Skeletal muscle satellite cell (primary cell): Measurements from ENCODE around the gene LLPH.
A peak's percentile ranks its signal among the peaks of the same experiment; 100 is the strongest.

Experiments used
- H3K27me3 ChIP-seq: 2 replicates; pipeline ENCODE4 v1.7.0; 2013; ENCODE audit warnings: low read length; ENCODE audit not compliant: control insufficient read depth, insufficient read depth
- H3K36me3 ChIP-seq: 2 replicates; pipeline ENCODE4 v1.7.0; 2013; ENCODE audit warnings: mild to moderate bottlenecking, control low read depth, low read length; ENCODE audit not compliant: insufficient read depth
- H3K4me1 ChIP-seq: 2 replicates; pipeline ENCODE4 v1.7.0; 2013; ENCODE audit warnings: low read length; ENCODE audit not compliant: control insufficient read depth, insufficient read depth
- H3K4me2 ChIP-seq: 2 replicates; pipeline ENCODE4 v1.7.0; 2013; ENCODE audit warnings: mild to moderate bottlenecking, low read length
- H3K4me3 ChIP-seq: 2 replicates; pipeline ENCODE4 v1.7.0; 2013; ENCODE audit warnings: low read length
- H3K9ac ChIP-seq: 2 replicates; pipeline ENCODE4 v1.7.0; 2013; ENCODE audit warnings: mild to moderate bottlenecking, low read depth, low read length, moderate library complexity
- H3K9me3 ChIP-seq: replicated peaks from 2 replicates; pipeline ENCODE4 v1.7.0; 2013; ENCODE audit warnings: mild to moderate bottlenecking, control low read depth, low read length

LLPH gene

GRCh38 chr12:66162701-66163100 lies 32.2 kb upstream of the LLPH start:
- Histone ChIP-seq H3K9me3 (no peaks in the 10 kb centered on the region), H3K36me3 (peaks cover 11% of the 10 kb centered on the region), H3K9ac (no peak overlapping the region), H3K27me3 (no peaks in the 10 kb centered on the region), H3K4me3 (no peak overlapping the region), H3K4me1 (no peaks in the 10 kb centered on the region), H3K4me2 (no peak overlapping the region)

DNA sequence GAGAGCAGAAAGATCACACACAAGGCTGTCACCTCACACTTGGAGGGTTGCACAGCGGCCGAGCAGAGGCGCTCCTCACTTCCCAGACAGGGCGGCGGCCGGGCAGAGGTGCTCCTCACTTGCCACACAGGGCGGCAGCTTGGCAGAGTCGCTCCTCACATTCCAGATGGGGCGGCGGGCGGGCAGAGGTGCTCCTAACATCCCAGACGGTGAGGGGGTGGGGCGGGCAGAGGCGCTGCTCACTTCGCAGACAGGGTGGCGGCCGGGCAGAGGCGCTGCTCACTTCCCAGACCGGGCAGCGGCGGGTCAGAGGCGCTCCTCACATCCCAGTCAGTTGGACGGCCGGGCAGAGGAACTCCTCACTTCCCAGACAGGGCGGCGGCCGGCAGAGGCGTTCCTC lies 30.2 kb upstream of the LLPH start:
- peaks cover 8% of the 10 kb centered on the region for H3K36me3 ChIP-seq
- no peak overlapping the region for H3K9ac ChIP-seq
- no peak overlapping the region for H3K4me3 ChIP-seq
- no peaks in the 10 kb centered on the region for H3K27me3 ChIP-seq
- H3K9me3 ChIP-seq = no peaks in the 10 kb centered on the region
- H3K4me2 ChIP-seq = no peak overlapping the region
- no peaks in the 10 kb centered on the region for H3K4me1 ChIP-seq

- Histone ChIP-seq H3K4me2 (no peak overlapping the region), H3K36me3 (no peaks in the 10 kb centered on the region), H3K4me1 (peaks cover 8% of the 10 kb centered on the region), H3K9ac (no peak overlapping the region), H3K4me3 (no peak overlapping the region), H3K9me3 (no peaks in the 10 kb centered on the region), H3K27me3 (no peaks in the 10 kb centered on the region)
Observed at GRCh38 chr12:66159123-66159522, 28.6 kb upstream of the LLPH start.

DNA sequence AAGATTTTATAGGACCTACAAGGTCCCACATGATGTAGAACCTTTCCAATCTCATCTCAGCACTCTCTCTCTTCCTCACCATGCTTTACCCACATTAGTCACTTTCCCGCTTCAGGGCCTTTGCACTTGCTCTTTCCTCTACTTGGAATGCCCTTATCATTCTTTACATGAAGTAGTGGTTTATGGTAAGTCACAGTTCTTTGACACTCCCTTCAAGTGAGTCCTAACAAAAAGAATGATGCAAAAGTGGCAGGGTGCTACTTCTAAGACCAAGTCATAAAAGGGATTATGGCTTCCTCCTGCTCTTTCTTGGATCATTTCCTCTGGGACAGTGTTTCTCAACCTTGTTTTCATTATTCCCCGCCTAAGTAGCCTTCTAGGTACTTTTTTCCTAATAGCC lies 26.1 kb upstream of the LLPH start:
- Histone ChIP-seq H3K27me3 (no peaks in the 10 kb centered on the region), H3K4me2 (no peak overlapping the region), H3K9ac (no peak overlapping the region), H3K4me1 (peaks cover 17% of the 10 kb centered on the region), H3K4me3 (no peak overlapping the region), H3K9me3 (no peaks in the 10 kb centered on the region), H3K36me3 (no peaks in the 10 kb centered on the region)

- peaks cover 17% of the 10 kb centered on the region for H3K4me1 ChIP-seq
- no peaks in the 10 kb centered on the region for H3K27me3 ChIP-seq
- H3K36me3 ChIP-seq = peaks cover 9% of the 10 kb centered on the region
Observed at GRCh38 chr12:66154776-66155175, 24.2 kb upstream of the LLPH start.

DNA sequence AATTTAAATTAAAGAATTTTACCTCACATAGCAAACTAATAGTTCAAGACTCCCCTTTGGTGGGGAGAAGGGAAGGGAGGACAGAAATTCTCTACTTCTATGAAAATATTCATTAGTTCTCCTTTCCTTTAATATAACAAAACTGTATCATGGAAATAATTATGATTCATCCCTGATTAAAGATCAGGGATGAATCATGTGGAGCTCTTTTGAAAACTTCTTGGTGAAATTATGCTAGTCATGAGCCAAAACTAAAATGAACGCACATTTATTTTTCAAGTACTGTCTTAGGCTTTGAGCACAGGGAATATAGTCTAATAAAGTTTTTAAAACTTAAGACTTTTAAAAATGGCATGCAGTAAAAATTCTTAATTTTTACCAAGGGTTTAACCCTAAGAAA lies 22.2 kb upstream of the LLPH start:
- peak overlapping the region; percentile 28 for H3K4me2 ChIP-seq
- H3K27me3 ChIP-seq = no peaks in the 10 kb centered on the region
- H3K4me1 ChIP-seq = peaks cover 29% of the 10 kb centered on the region
- peaks cover 14% of the 10 kb centered on the region for H3K36me3 ChIP-seq
- no peak overlapping the region for H3K9ac ChIP-seq
- no peaks in the 10 kb centered on the region for H3K9me3 ChIP-seq
- H3K4me3 ChIP-seq = no peak overlapping the region

More at GRCh38 chr12:66154776-66155175, 24.2 kb upstream of the LLPH start:
- Histone ChIP-seq H3K4me3 (no peak overlapping the region), H3K9me3 (no peaks in the 10 kb centered on the region), H3K4me2 (no peak overlapping the region), H3K9ac (no peak overlapping the region)

- Histone ChIP-seq H3K4me2 (no peak overlapping the region), H3K4me3 (no peak overlapping the region), H3K4me1 (peaks cover 31% of the 10 kb centered on the region), H3K9me3 (no peaks in the 10 kb centered on the region), H3K36me3 (peaks cover 14% of the 10 kb centered on the region), H3K9ac (no peak overlapping the region), H3K27me3 (no peaks in the 10 kb centered on the region)
Observed at GRCh38 chr12:66149702-66150398, 19.3 kb upstream of the LLPH start.

DNA sequence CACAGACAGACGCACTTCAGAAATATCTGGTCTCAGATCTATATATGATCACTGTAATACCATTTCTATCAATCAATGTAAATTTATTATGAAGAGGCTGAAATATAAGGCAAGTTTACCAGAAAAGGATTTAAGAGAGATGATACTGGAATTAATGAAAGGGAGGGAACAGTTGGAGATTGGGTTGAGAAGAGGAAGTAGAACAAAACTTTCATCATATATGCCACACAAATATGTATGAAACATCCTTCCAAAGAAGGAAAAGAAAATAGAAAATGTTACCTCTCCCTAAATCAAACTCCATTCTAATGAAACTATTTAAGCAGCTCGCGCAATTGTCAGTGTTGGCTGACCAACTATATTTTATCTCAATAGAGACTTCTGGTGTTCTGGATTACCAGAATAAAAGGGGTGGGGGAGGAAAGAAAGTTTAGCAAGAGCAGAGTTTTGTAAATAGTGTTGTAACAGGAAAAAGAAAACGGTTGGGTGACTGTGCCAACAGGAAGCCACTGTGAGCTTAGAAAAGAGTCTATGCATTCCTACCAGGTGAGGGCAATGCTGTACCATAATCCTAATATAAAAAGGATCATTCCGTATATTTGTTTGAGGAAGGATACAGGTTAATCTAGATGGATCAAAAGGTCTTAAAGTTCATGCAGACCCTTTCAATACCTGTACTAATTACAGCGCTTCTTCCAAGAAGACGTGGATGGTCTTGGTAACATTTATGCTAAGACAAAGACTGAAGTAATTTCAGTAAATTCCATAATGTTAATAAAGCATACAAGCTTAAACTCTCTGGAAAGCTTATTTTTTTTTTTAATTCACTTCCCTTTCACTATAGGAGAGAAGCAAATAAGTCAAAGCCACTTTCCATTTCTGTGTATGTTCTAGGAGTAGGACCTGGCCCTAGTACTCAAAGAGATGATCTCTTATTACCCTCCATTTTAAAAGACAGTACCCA lies 14.5 kb upstream of the LLPH start:
- peaks cover 45% of the 10 kb centered on the region for H3K36me3 ChIP-seq

GRCh38 chr12:66143868-66144267 lies 13.3 kb upstream of the LLPH start:
- peaks cover 54% of the 10 kb centered on the region for H3K36me3 ChIP-seq
- H3K9me3 ChIP-seq = peaks cover 3% of the 10 kb centered on the region
- peaks cover 20% of the 10 kb centered on the region for H3K4me1 ChIP-seq
- H3K9ac ChIP-seq = no peak overlapping the region
- H3K4me2 ChIP-seq = no peak overlapping the region
- no peaks in the 10 kb centered on the region for H3K27me3 ChIP-seq
- H3K4me3 ChIP-seq = no peak overlapping the region

More for the DNA sequence above, 14.5 kb upstream of the LLPH start:
- peaks cover 21% of the 10 kb centered on the region for H3K4me1 ChIP-seq
- no peak overlapping the region for H3K4me2 ChIP-seq
- H3K4me3 ChIP-seq = no peak overlapping the region
- no peaks in the 10 kb centered on the region for H3K27me3 ChIP-seq
- no peak overlapping the region for H3K9ac ChIP-seq
- H3K9me3 ChIP-seq = peaks cover 3% of the 10 kb centered on the region

- Histone ChIP-seq H3K27me3 (no peaks in the 10 kb centered on the region), H3K9ac (no peak overlapping the region), H3K4me3 (no peak overlapping the region), H3K36me3 (peaks cover 60% of the 10 kb centered on the region), H3K9me3 (peaks cover 3% of the 10 kb centered on the region), H3K4me1 (peaks cover 9% of the 10 kb centered on the region), H3K4me2 (no peak overlapping the region)
Observed at GRCh38 chr12:66142826-66143225, 12.3 kb upstream of the LLPH start.

- Histone ChIP-seq H3K4me3 (no peak overlapping the region), H3K27me3 (no peaks in the 10 kb centered on the region), H3K36me3 (peaks cover 73% of the 10 kb centered on the region)
Observed at GRCh38 chr12:66141299-66141698, 10.7 kb upstream of the LLPH start.

More at GRCh38 chr12:66141299-66141698, 10.7 kb upstream of the LLPH start:
- Histone ChIP-seq H3K9ac (no peak overlapping the region), H3K4me2 (no peak overlapping the region), H3K9me3 (peaks cover 3% of the 10 kb centered on the region), H3K4me1 (peaks cover 5% of the 10 kb centered on the region)
